Measurements from ENCODE around the gene DYSF. TPM values are rescaled to one million over a fixed set of nuclear protein-coding genes. Genes with fewer than 3 reads are reported as not detected.

DYSF gene
- total RNA-seq, 1 donor from 2014 or later: 42.8 TPM

GRCh38 chr2:71575966-71576365 lies 122.6 kb downstream of the DYSF start:
- Histone ChIP-seq H3K27me3 (ENCODE audit: control insufficient read depth, insufficient read depth, low read length) (no peaks in the 10 kb centered on the region), H3K4me3 (ENCODE audit: low read depth, low read length) (no peak overlapping the region), H3K36me3 (ENCODE audit: control insufficient read depth, insufficient read depth, low read length) (no peaks in the 10 kb centered on the region)
- TF ChIP-seq CTCF (IDR thresholded peaks at IDR 0.05; ENCODE audit: insufficient read depth, low read length, poor library complexity, severe bottlenecking): no peak
- no peak for DNase-seq (ENCODE audit: low read depth)

- DNase-seq (ENCODE audit: low read depth): no peak
- no peak for TF ChIP-seq CTCF (IDR thresholded peaks at IDR 0.05; ENCODE audit: insufficient read depth, low read length, poor library complexity, severe bottlenecking)
- Histone ChIP-seq H3K36me3 (ENCODE audit: control insufficient read depth, insufficient read depth, low read length) (no peaks in the 10 kb centered on the region), H3K4me3 (ENCODE audit: low read depth, low read length) (no peak overlapping the region), H3K27me3 (ENCODE audit: control insufficient read depth, insufficient read depth, low read length) (no peaks in the 10 kb centered on the region)
Observed at GRCh38 chr2:71576541-71576940, 123.2 kb downstream of the DYSF start.

GRCh38 chr2:71577209-71577608 lies 123.8 kb downstream of the DYSF start:
- TF ChIP-seq CTCF (IDR thresholded peaks at IDR 0.05; ENCODE audit: insufficient read depth, low read length, poor library complexity, severe bottlenecking): no peak
- no peaks in the 10 kb centered on the region for H3K27me3 ChIP-seq (ENCODE audit: control insufficient read depth, insufficient read depth, low read length)
- DNase-seq (ENCODE audit: low read depth): no peak
- H3K4me3 ChIP-seq (ENCODE audit: low read depth, low read length): no peak overlapping the region
- no peaks in the 10 kb centered on the region for H3K36me3 ChIP-seq (ENCODE audit: control insufficient read depth, insufficient read depth, low read length)

DNA sequence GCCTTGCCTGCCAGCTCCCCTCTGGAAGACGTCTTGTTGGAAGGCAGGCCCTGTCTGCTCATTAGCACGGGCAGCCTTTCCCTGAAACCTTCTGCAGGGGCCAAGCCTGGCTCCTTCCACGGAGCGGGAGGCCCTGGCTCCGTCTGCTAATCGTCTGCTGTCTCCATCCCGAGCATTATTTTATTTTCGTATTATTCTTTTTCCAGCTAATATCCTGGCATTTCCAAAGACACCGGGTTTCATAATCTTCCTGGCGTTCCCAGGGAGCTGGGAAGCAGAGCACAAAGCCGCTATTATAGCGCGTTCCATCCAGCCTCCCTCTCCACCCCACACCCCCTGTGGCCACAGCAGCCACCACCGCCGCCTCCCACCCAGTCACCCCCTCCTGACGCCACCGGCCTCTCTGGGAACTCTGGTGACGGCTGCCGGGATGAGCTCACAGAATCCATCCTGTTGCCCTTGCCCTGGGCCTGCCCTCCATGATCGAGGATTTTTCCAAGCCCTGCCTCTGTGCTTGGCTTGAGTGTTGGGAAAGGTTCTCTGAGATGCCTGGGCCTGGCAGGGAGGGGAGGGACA lies 125.5 kb downstream of the DYSF start:
- no peak overlapping the region for H3K4me3 ChIP-seq (ENCODE audit: low read depth, low read length)
- H3K36me3 ChIP-seq (ENCODE audit: control insufficient read depth, insufficient read depth, low read length): no peaks in the 10 kb centered on the region
- no peak for DNase-seq (ENCODE audit: low read depth)
- TF ChIP-seq CTCF (IDR thresholded peaks at IDR 0.05; ENCODE audit: insufficient read depth, low read length, poor library complexity, severe bottlenecking): no peak
- H3K27me3 ChIP-seq (ENCODE audit: control insufficient read depth, insufficient read depth, low read length): no peaks in the 10 kb centered on the region

- no peak overlapping the region for H3K4me3 ChIP-seq (ENCODE audit: low read depth, low read length)
- H3K36me3 ChIP-seq (ENCODE audit: control insufficient read depth, insufficient read depth, low read length): no peaks in the 10 kb centered on the region
- no peak for TF ChIP-seq CTCF (IDR thresholded peaks at IDR 0.05; ENCODE audit: insufficient read depth, low read length, poor library complexity, severe bottlenecking)
- no peak for DNase-seq (ENCODE audit: low read depth)
- no peaks in the 10 kb centered on the region for H3K27me3 ChIP-seq (ENCODE audit: control insufficient read depth, insufficient read depth, low read length)
Observed at GRCh38 chr2:71581026-71581425, 127.7 kb downstream of the DYSF start.

DNA sequence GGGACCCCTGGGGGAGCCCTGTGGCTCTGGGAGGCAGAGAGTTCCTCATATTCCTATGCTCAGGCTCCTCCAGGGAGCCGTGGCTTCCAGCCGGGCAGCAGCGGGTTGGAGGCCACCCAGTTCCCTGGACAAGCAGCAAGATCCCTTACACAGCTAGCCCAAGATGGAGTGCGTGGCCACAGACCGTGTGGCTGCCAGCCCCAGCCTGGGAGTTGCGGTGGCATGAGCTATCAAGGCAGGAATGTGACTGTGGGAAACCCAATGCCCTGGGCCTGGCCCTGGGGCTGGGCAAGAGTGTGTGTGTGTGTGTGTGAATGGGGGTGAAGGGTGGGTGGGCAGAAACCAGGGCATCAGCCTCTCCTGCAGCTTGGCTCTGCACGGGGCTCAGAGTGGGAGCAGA lies 130.5 kb downstream of the DYSF start:
- no peak overlapping the region for H3K4me3 ChIP-seq (ENCODE audit: low read depth, low read length)
- TF ChIP-seq CTCF (IDR thresholded peaks at IDR 0.05; ENCODE audit: insufficient read depth, low read length, poor library complexity, severe bottlenecking): no peak
- H3K36me3 ChIP-seq (ENCODE audit: control insufficient read depth, insufficient read depth, low read length): no peaks in the 10 kb centered on the region
- DNase-seq (ENCODE audit: low read depth): no peak
- no peaks in the 10 kb centered on the region for H3K27me3 ChIP-seq (ENCODE audit: control insufficient read depth, insufficient read depth, low read length)
